NCI-H1930 (cell line): ENCODE measurements around the gene SEC14L1.
"Not testable (repeated sequence)": the region's sequence is repeated elsewhere in the genome, so short reads cannot be mapped to it uniquely, and the experiment has no call there.

ENCODE experiments used
- DNase-seq, 2 experiments: peaks; one replicate each; lab custom pipeline; 2025; lab: John Stamatoyannopoulos, UW

Gene SEC14L1

DNA sequence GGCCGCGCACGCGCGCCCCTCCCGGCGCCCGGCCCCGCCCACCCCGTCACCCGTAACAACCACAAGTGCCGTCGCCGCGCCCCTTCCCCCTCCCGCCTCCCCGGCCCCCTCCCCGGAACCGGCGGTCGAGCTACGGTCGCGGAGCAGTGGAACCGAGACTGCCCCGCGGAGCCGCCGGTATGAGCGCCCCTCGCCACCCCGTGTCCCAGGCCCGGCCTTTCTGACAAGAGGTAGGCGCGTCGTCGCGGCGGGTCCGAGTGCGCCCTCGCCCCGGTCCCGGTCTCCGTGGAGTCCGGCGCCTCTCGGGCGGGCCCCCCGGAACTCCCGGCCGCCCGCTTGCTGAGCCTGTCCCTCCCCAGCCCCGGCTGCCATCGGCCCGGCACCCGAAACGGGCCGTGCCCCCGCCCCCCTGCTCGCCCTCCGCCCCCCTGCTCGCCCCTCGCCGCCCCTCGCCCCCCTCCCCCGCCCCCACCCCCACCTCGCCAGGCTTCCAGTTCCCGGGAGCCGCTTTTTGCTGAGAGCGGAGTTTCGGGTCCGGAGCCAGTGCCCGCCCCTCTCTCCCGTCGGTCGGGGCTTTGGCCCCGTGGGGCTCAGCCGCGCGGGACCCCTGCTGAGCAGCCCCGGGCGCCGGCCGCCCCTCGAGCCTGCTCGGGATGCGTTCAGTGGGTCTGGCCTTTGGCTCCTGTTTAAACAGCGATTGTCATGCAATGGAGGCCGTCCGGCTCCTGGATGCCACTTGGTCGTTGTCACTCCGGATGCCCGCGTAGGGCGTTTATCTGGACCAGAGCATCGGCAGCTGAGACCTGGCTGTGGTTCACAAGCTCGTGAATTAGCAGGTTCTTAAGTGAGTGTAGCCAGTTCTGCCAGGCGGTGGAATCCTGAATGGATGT lies at the start of gene SEC14L1:
SEC14L1 (plus strand) TSS at position 92 of the 890 bp plus-strand sequence. CDS start 2,628 bp downstream, outside the sequence.
- DNase-seq = no peak

DNA sequence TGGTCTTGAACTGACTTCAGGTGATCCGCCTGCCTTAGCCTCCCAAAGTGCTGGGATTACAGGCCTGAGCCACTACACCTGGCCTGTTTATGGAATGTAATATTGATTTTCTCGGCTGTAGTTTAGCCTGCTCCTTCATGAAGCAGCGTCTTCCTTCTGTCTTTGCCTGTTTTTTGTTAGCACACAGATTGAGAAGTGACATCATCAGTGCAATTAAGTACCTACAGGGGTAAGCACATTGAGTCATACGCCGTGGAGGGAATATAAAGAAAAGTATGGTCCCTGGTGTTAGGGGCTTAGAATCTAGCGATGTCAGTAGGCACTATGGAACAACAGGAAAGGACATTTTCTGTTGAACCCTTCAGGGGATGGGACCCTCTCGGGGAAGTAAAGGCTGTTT lies 48.7 kb upstream of the SEC14L1 start:
- DNase-seq = no peak

DNA sequence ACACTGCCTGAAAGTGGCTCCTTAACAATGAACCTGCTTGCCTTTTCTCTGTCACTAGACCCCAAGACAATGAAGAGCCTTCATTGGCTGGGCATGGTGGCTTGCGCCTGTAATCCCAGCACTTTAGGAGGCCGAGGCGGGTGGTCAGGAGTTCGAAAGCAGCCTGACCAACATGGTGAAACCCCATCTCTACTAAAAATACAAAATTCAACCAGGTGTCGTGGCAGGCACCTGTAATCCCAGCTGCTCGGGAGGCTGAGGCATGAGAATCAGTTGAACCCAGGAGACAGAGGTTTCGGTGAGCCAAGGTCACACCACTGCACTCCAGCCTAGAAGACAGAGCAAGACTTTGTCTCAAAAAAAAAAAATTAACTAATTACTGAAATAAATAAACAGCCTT lies 45.3 kb upstream of the SEC14L1 start:
- DNase-seq = no peak

DNA sequence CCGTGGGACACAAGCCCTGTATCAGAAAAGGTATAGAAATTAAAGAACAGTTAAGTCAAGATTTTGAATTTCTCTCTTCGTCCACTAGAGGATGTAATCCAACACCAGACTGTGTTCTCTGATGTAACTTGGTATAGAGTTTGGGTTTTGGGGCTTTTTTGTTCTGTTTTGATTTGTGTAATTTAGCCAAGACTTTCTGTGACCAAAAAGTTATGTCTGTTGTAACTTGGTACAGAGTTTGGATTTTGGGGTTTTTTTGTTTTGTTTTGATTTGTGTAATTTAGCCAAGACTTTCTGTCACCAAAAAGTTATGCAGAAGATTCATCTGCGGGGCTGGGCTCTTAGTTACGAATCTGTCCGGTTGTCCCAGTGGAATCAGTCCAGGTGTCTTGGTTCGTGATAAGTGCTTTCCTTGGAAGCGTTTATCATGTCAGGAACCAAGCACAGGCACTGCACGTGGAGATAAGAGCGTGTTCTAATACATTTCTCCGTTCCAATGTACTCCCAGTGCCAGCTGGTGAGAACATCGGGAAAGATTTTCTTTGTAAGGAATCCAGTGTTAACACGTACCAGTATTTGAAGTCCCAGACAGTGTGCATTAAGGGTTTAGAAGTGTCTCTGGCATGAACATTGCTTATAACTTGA lies 44.1 kb upstream of the SEC14L1 start:
- DNase-seq = no peak

DNA sequence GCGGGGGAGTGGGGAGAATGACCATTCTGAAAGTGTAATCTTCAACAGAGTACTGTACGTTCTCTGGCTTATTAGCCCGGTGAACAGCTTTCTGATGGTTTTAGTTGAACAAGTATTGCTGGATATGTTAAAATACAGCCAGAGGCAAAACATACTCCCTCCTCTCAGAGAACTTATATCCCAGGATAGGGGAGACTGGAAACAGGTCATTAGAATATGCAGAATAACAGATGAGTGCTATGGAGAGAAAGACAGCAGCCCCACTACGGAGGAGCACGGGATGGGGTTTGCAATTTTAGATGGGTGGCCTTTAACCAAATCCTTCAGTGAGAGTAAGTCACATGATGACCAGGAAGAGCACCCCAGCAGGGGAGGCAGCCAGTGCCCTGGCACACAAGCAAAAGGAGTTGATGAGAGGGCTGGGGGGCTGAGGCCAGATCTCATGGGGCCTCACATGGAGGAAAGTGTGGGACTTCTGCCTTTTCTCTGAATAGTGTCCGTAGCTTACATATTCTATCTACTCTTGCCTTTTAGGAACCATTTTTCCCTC lies 43.1 kb upstream of the SEC14L1 start:
- DNase-seq = no peak

DNA sequence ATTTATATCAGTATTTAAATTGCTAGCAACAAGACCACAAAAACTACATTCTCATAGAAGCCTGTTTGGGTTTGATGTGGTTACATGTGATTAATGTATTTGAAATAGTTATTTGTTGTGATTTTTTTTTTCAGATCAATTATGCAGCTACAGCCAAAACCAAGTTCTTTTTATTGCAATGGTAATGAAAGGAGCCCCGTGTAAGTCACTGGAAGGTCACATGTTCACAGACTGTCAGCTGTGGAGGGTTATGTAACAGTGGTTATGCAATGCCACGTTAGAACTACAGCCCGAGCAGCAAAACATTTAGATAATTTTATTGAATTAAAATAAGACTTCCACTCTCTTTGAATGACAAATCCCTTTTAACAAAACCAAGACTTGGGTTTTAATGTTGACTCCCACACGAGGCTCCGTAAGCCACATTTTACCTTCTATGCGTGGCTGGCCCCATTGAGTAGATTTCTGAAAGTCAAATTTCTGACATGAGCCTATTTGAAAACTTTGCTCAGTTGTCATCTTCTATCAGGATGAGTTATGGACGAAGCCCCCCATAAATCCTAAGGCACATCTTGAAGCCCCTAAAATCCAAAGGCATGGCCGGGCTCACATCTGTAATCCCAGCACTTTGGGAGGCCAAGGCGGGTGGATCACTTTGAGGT lies 41.8 kb upstream of the SEC14L1 start:
- DNase-seq = no peak

DNA sequence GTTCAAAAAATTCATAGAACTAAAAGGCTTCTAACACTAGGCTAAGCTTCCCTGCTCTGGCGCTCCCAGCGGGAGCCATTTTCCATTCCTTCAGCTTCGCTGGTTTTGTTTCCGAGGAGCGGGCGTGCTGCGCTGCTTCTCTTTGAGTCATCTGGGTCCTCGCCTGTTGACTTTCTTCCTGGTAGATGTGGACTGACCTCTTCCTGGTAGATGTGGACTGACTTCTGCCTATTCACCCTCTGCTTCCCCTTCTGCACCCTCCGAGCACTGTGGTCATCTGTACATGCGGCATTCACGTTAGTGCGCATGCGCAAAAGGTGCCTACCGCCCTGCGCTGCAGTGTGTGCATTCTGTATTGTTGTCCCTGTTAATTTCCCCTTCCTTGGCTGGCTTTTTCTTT lies 40.8 kb upstream of the SEC14L1 start:
- DNase-seq = no peak

DNA sequence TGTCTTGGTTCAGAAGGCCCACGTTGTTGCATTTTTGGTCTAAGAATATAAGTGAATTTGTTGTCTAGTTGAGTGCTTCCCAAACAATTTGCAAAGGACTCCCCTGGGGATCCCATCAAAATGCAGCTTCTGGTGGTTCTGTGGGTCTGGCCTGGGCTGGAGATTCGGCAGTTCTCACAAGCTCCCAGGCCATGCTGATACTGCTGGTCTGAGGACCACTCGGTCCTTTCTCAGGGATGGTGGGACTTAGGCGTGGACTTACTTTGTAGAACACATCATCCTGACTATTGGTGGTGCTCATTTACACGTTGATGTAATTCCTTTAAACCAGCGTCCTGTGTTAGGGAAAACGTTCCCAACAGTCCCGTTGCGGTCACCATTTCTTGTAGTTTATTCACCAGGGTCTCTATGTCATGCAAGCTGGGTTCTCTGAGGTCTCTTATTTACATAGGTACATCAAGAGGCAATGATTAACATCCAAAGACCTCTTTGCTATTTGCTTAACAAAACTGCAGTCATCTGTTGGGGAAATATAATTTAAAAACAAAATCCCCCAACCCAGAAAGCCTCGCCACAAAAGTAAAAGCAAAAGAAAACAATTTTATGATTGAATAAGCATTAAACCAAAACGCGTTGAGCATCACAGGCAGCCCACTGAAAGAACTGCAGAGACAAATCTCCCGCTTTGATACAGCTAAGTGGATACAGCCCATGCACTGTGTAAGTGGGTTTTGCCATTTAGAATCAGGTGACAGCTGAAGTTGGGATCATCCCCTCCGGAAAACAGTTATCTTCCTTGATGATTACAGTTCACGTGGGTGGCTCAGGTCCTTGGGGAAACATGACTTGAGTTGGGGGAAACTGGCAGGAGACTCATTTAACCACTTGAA lies 39.0 kb upstream of the SEC14L1 start:
- DNase-seq = no peak

DNA sequence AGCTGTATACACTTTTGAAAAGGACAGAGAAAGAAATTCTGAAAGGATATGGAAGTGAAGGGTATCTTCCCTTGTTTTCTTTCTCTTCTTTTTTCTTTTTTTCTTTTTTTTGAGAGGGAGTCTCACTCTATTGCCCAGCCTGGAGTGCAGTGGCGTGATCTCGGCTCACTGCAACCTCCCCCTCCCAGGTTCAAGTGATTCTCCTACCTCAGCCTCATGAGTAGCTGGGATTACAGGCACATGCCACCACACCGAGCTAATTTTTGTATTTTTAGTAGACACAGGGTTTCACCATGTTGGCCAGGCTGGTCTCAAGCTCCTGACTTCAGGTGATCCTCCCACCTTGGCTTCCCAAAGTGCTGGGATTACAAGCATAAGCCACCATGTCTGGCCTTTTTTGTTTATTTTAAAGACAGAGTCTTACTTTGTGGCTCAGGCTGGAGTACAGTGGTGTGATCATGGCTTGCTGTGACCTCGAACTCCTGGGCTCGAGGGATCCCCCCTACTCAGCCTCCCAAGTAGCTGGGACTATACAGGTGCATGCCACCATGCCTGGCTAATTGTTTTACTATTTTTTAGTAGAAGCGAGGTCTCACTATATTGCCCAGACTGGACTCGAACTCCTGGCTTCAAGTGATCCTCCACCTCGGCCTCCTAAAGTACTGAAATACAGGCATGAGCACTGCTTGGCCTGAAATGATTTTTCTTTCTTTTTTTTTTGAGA lies 38.2 kb upstream of the SEC14L1 start:
- not testable (repeated sequence) for DNase-seq

DNA sequence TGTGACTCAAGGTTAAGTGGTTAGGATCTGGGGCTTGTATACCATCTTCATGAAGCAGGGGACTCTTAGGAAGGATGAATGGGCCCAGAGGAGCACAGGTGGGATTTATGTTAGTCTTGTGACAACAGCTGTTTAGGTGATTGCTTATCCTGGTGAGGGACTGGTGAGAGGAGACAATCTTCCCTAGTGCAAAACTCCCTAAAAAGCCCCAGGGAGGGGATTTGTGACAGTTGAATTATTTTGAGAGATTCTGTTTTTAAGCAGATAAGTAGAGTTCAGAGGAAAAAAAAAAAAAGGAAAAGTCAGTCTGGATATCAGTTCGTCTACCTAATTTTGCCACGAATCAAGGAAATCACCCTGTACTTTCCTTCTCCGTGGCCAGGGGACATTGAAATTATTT lies 35.1 kb upstream of the SEC14L1 start:
- no peak for DNase-seq

DNA sequence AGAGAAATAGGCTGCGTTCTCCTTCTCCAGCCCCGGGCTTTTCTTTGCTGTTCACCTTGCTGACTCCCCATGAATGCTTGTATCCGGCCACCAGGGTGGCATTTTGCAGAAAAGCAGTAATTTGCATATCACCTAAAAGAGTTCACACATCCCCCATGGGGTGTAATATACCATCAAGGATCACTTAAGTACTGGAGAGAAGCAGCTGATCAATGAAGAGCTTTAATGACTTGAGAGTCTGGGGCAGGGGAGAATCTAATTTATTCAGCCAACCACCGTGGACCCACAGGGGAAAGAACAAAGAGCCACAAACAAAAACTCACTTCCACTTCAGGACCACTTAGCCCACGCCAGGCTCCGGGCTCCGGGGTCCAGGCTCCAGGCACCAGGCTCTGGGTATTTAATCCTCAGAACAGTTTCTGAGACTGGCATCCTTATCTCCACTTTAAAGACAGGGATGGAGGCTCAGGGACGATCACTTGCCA lies 33.9 kb upstream of the SEC14L1 start:
- DNase-seq = no peak

DNA sequence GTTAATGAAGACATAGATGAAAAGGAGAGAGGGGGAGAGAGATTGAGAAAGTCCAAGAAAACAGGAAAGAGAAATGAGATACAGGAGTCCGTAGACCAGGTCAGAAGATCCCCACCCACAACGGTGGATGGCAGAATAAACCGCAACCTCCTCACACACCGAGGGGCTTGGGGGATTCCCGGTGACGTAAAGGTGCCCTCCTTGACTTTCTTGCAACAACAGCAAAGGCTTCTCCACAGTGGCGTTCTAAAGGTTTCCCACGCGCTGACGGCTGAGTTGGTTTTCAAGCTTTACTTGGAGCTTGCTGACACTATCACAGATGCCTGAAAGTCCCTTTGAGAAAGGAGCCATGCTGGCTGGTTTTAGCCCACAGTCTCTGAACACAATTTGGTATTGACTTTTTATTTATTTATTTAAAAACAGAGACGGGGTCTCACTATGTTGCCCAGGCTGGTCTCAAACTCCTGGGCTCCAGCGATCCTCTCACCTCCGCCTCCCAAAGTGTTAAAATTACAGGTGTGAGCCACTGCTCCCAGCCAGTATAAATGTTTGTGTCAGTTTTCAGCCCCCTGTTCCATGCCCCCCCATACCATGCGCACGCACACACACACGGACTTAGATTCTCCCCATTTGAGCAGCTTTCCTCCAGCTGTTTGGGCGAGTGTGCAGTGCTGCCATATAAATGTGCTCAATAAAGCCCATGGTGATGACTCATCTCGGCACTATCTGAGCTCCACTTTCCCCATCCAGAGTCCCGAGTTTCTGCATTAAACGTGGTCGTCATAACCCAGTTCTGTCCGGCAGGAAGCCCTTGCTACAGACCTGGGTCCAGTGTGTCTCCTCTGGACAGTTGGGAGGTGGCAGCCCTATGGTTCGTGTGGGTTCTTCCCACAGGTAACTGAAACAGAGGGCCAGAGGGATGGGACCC lies 33.0 kb upstream of the SEC14L1 start:
- DNase-seq = no peak

DNA sequence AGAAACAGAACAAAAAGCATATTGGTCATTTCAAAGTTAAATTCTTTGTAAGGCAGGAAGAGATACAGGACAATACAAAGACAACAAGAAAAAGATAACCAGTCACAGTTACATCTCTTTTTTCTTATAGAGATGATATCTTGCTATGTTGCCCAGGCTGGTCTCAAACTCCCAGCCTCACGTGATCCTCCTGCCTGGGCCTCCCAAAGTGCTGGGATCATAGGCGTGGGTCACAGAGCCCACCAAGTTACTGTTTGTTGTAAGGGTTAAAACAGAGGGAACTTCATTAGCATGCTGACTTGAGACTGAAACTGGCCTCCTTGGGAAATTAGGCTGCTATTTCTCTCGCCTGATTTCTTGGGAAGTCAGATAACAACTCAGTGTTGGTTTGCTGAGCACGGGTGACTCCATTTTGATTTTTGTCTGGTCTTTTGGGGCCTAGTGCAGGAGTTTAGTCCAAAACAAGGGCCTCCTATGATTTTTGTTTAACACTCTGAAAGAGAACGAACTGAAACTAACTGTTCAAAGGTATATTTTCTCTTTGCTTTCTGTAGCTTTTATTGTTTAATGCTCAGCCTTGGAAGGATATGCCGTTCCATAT lies 31.5 kb upstream of the SEC14L1 start:
- DNase-seq = no peak

DNA sequence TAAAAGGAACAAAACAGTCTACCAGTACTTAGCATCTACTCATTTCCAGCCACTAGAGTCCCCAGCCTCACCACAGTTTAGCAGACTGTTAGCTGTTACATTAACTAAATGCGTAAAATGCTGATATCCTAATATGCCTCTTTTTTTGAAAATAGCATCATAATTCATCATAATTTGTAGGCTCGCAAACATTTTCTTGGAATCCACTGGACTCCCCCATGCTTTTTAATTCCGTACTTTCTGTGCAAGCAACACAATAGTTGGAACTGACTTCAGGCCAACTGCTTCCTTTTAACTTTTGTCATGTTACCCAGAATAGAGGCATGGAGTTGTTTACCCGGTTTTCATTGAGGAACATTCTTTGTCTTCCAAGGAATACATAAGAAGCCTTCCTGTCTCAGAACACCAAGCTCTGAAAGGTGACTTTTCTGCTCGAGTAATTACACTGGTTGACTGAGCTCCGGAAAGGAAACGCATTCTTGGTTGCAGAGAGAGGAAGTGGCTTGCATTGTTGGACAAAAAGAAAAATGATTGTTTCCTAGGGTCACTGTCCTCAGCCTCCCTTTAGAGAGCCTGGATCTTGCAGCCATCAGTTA lies 30.9 kb upstream of the SEC14L1 start:
- DNase-seq = no peak

DNA sequence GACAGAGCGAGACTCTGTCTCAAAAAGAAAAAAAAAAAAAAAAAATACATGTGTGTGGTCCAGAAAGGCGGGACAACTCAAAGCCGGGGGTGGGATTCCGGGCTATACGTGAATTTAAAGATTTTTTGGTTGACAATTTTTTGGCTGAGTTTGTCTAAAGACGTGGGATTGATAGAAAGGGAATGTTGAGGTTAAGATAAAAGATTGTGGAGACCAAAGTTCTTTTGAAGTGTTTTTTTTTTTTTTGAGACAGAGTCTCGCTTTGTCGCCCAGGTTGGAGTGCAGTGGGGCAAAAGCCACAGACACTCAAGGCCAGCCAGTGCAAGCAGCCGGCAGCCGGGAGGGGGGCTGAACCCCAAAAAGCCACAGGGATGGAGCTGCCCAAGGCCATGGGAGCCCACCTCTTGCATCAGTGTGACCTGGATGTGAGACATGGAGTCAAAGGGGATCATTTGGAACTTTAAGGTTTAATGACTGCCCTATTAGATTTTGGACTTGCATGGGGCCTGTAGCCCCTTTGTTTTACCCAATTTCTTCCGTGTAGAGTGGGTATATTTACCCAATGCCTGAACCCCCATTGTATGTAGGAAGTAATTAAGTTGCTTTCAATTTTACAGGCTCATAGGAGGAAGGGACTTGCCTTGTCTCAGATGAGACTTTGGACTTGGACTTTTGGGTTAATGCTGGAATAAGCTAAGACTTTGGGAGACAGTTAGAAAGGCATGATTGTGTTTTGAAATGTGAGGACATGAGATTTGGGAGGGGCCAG lies 29.4 kb upstream of the SEC14L1 start:
- DNase-seq = not testable (repeated sequence)

DNA sequence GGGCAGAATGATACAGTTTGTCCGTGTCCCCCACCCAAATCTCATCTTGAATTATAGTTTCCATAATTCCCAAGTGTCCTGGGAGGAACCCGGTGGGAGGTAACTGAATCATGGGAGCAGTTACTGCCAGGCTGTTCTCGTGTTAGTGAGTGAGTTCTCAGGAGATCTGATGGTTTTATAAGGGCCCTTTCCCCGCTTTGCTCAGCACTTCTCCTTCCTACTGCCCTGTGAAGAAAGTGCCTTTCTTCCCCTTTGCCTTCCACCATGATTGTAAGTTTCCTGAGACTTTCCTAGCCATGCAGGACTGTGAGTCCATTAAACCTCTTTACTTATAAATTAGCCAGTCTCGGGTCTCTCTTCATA lies 28.9 kb upstream of the SEC14L1 start:
- DNase-seq = no peak

DNA sequence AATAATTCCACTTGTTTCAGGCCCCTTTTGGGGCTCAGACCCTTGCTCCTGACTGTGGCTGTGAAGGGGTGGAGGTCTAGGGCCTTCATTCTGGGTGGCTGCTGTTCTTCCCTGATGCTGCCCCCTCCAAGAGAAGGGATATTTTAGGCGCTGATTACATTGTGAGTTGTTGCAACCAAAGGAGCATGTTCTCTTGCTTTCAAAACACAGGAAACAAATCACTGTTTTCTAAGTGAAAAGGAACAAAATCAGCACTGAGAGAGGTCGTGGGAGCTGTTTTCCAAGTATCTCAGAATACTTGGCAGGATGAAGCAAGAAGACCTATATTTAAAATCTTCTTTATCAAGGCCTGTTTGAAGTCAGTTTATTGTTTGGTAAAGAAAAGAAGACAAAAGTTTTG lies 25.3 kb upstream of the SEC14L1 start:
- DNase-seq = no peak

DNA sequence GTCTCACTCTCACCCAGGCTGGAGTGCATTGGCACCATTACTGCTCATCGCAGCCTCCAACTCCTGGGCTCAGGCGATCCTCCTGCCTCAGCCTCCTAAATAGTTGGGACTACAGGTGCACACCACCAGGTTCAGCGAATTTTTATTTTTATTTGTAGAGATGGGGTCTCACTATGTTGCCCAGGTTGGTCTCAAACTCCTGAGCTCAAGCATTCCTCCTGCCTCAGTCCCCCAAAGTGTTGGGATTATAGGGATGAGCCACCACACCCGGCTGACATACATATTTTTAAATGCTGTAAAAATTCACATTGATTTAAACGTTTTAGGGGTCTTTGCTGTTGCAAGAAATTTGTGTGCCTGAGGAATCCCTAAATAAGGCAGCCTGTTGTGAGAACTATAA lies 24.8 kb upstream of the SEC14L1 start:
- no peak for DNase-seq
